Fibroblast of skin of back (primary cell): ENCODE measurements around the gene PDE6D. TPM values are rescaled to one million over a fixed set of nuclear protein-coding genes. Genes with fewer than 3 reads are reported as not detected.

Experiments
- DNase-seq: peaks from one replicate; pipeline ENCODE4 v3.0.0-alpha.2; 2013
- polyA plus RNA-seq, 2 experiments: library from polyadenylated mRNA; unstranded; fragments of 120-200 nt; gene quantifications; one replicate each; pipeline ENCODE4 v1.2.1, GENCODE V29; 2013; ENCODE audit not compliant: insufficient read length in 2 of 2

Gene PDE6D
- 30.9 TPM for polyA plus RNA-seq (2013, experiment 1 of 2; ENCODE audit: insufficient read length)
- 21.7 TPM for polyA plus RNA-seq (2013, experiment 2 of 2; ENCODE audit: insufficient read length)

DNA sequence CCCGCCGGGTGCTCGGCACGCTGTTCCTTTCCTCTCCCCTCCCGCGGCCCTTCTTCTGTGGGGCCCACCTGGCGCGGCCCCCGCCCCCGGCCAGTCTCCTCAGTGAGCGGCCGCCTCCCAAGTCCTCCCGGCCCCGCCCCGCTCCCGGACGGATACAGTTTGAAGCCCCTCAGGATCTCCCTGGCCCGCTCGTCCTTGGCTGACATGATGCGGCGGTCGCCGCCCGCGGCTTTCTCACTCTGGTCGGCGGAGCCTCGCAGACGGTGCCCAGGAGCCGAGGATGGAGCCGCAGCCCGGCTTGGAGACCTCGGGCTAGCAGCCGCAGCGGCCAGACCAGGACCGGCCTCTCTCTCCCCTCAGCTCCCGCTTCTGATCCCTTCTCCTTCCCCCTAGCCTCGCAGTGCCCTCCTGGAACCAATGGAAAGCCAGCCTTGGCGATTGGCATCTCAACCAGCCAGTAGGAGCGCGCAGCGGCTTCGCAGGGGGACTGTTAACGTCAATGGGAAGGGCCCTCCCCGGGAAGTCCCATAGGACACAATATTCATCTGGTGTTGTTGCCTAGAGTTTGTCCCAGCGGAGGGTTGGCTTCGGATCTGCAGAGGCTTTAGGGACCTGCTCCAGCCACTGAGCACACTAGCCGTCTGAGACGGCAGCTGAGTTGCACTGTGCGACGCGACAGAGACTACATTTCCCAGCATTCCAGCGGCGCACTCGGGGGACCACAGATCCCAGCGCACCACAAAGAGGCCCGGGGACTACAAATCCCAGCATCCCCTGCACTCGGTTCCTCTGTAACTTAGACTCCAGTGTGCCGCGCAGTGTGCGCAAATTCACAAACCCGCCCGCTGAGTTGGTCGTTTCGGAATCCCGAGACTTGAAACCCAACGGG, at the start of gene PDE6D:
PDE6D (minus strand) TSS at position 374 of the 889 bp plus-strand sequence; CDS start at position 206, 168 bp downstream.
- peak; percentile 99 for DNase-seq

DNA sequence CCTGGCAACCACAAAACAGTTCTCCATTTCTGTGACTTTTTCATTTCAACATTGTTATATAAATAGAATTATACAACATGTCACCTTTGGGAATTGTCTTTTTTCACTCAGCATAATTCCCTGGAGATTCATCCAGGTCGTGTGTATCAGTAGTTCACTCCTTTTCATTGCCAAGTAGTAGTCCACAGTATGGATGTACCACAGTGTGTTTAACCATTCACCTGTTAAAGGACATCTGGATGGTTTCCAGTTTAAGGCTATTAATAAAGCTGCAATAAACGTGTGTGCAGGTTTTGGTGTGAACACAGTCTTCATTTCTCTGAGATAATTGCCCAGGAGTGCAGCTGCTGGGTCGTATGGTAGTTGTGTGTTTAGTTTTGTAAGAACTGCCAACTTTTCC, 40.8 kb upstream of the PDE6D start:
- no peak for DNase-seq

GRCh38 chr2:231820786-231821303, 39.8 kb upstream of the PDE6D start:
- DNase-seq, result no peak

DNA sequence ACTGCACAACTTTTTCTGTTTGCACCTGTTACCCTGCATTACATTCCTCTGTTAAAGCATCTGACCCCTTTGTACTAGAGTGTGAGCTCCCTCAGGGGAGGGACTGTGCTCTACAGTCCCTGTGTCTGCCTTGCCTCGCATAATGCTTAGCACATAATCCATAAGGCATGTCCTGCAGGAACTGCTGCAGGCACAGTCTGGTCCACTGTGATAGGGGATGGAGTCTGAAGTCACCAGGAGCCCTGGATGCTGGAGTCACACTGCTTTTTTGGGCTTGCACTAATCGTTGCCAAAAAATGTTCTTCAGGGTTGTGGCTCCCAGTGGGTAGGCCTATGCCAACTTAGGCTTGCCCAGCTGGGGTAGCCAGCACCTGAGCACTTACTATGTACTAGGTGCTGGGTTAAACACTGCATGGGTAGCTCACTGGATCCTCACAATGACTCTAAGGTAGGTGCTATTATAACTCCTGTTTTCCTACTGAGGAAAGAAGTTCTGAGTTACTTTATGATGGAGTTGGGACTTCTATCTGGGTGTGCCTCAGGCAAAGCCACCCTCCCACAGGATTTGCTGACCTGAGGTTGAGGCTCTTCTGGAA, 38.5 kb upstream of the PDE6D start:
- DNase-seq, result no peak

- DNase-seq, result no peak
Observed at GRCh38 chr2:231816327-231817026, 35.4 kb upstream of the PDE6D start.

GRCh38 chr2:231810905-231811304, 29.8 kb upstream of the PDE6D start:
- peak; percentile 86 for DNase-seq

- peak; percentile 2 for DNase-seq
Observed at GRCh38 chr2:231807020-231807419, 25.9 kb upstream of the PDE6D start.

GRCh38 chr2:231803501-231804138, 22.5 kb upstream of the PDE6D start:
- no peak for DNase-seq

DNA sequence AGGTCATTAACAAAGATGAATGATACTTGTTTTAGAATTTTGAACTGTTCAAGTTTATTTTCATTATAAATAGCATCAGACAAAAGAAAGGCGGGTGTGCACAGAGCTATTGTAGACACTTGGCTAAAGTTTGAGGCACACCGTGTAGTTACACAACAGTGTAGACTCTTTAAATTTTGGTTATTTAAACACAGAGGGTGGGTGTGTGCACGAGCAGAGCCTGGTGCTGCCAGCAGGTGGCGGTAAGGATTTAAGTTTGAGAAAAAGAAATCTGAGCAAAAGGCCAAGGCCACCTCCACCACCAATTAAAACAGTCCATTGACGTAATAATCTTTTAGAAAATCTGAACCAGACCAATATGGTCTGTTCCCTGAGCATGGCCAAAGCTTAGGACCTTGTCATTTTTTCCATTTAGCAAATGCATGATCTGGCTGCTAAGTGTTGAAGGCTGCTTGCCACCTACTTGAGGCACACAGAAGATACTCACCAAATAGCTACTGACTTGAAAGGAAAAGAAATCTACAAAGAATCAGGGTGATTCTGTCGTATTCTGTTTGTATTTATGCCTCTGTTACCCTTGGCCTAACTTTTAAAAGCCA, 19.5 kb upstream of the PDE6D start:
- peak; percentile 22 for DNase-seq

GRCh38 chr2:231795525-231796327, 14.6 kb upstream of the PDE6D start:
- DNase-seq, result peak; percentile 75

DNA sequence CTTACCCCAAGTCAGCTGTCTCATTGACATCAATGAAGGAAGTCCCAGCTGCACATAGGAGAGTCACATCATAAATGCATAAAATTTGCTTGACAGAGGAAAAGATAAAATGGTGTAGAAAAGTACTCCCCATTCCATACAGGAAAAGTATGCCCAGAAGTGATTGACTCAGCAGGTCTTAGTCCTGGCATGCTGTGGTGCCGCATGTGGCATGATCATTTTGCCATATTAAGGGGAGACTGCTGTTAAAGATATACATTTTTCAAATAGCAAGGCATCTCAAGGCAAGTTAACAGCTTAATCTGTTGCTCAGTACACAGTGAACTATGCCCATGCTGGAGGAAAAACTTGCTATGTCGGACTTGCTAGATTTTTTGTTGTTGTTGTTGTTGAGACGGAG, 13.3 kb upstream of the PDE6D start:
- no peak for DNase-seq

DNA sequence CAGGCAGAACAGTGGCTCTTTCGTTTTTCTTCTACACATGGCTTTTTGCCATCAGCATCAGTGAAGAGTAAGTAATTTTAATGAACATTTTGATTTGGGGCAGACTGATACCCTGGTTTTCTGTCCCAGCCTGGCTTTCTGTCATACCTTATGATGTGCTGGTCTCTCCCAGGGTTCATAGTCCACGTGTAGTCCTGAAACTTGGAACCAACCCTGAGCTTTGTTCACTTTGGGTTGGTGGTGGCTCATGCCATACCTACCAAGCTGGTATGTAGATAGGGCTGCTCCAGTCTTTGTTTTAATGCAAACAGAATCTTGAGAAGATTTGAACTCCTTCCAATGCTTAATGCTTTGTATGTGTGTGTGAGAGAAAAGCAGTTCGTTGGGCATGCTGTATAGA, 10.0 kb upstream of the PDE6D start:
- DNase-seq, result no peak

DNA sequence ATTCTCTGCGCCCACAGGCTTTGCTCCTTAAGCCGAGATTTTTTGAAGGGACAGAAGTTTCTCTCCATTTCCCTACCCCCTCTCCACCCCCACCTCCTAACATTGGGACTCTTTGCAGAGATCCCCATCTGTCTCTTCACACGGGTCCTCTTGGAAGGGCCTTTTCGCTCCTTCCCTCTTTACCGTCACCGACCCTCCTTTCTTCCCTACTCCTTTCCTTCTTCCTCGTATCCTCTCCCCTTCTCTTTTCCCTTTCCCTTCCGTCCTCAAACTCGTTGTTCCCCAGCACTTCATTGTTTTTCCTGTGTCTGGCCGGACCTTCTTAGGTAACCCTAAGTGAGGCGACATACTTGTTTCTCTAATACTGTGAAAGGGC, 5.8 kb upstream of the PDE6D start:
- DNase-seq, result no peak

DNA sequence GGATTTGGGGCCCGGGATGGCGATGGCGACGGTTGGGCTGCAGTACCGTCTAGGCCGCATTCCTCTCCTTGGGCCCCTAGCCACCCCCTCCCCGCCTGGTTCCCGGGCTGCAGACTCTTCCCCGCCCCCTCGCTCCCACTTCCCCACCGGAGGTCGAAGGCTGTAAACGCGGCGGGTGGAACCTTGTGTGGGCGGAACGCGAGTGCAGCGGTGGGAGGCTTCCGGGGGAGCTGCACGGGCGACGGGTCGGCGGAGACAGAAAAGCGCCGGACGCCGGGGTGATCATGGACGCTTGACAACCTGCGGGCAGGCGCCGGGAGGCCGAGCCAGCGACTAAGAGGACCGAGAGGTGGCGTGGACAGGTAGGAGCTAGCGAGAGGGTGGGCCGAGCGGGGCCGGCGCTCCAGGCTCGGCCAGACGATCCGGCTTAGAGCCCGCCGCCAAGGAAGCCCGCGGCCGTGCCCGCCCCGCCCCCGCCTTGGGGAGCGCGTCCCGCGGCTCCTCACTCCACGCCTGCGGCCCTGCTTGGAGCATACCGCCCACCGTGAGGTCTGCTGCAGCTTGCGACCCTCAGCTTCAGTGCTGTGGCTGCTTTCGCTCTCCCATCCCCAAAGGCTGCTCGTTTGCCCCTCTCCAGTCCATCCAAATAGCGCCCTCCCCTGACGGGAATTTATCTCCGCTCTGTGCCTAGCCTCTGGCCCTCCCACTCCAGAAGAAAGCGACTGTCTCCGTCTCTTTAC, 5.3 kb upstream of the PDE6D start, which contains the start of gene COPS7B:
COPS7B (plus strand) TSS at position 269 of the 740 bp plus-strand sequence. CDS start 2,126 bp downstream, outside the sequence.
- DNase-seq, result peak; percentile 83

GRCh38 chr2:231785822-231786176, 4.7 kb upstream of the PDE6D start:
- no peak for DNase-seq

- DNase-seq, result no peak
Observed at GRCh38 chr2:231785413-231785812, 4.3 kb upstream of the PDE6D start.

- peak; percentile 32 for DNase-seq
Observed at GRCh38 chr2:231781798-231782726, 980 bp upstream of the PDE6D start.

DNA sequence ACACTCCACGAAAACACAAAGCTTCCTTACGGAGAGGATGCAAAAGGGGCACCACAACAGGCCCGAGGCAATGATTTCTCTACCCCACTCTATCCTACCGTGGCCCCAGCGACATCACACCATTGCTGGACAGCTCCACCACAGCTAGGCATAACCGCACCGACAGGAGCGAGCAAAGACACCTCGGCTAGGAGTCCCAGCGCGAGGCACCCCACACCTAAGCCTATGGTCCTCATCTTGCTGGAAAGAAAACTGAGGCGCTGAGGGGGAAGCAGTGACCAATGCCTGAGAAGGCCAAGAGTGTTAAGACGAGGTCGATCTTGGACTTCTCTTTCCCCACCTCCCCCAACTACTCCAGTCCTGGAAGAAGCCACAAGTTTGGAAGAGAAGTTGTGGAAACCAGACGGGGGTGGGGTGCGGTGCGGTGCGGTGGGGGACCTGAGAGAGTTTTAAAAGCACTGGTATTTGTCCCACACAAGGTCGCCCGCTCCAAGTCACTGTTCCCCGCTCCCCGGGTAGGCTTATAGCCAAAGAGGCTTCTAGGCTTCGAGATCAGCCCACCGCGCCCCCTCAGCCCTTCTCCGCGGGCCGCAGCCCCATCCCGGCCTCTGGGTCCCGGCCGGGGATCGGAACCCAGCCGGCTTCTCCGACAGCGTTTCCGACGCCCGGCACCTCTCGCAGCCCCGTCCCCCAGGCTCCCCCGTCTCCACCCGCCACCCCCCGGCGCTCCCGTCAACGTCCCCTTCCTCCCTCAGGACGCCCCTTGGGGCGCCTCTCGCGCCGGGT, 766 bp downstream of the PDE6D start:
- peak; percentile 30 for DNase-seq
